Hepatocyte (in vitro differentiated cells): ENCODE measurements around the gene TLR3. TPM values are rescaled to one million over a fixed set of nuclear protein-coding genes. Genes with fewer than 3 reads are reported as not detected.

Experiments used
- DNase-seq: peaks from one replicate; pipeline ENCODE4 v3.0.0-alpha.2; 2016; ENCODE audit warnings: low spot score
- H2AFZ ChIP-seq: fragments of 200-600 bp; sonication (generic); 2 replicates; pipeline ENCODE4 v1.6.0; 2016; ENCODE audit warnings: antibody characterized with exemption, mild to moderate bottlenecking
- H3K27ac ChIP-seq: fragments of 200-600 bp; sonication (generic); 2 replicates; pipeline ENCODE4 v1.5.1; 2016; ENCODE audit warnings: mild to moderate bottlenecking
- H3K27me3 ChIP-seq: fragments of 200-600 bp; sonication (generic); 2 replicates; pipeline ENCODE4 v1.6.1; 2016
- H3K36me3 ChIP-seq: fragments of 200-600 bp; sonication (generic); replicated peaks from 2 replicates; pipeline ENCODE4 v1.5.1; 2016; ENCODE audit warnings: low read depth; ENCODE audit not compliant: insufficient read depth
- H3K4me1 ChIP-seq: fragments of 200-600 bp; sonication (generic); 2 replicates; pipeline ENCODE4 v1.5.1; 2016; ENCODE audit warnings: mild to moderate bottlenecking, moderate library complexity; ENCODE audit not compliant: insufficient read depth
- H3K4me2 ChIP-seq: fragments of 200-600 bp; sonication (generic); 2 replicates; pipeline ENCODE4 v1.6.0; 2016
- H3K4me3 ChIP-seq: fragments of 200-600 bp; sonication (generic); 2 replicates; pipeline ENCODE4 v1.5.1; 2016; ENCODE audit warnings: mild to moderate bottlenecking
- H3K79me2 ChIP-seq: fragments of 200-600 bp; sonication (generic); 2 replicates; pipeline ENCODE4 v1.6.0; 2017; ENCODE audit warnings: mild to moderate bottlenecking
- H3K9me2 ChIP-seq: fragments of 200-600 bp; sonication (generic); replicated peaks from 2 replicates; pipeline ENCODE4 v1.6.0; 2017; ENCODE audit warnings: mild to moderate bottlenecking; ENCODE audit not compliant: insufficient read depth
- H3K9me3 ChIP-seq: fragments of 200-600 bp; sonication (generic); 2 replicates; pipeline ENCODE4 v1.5.1; 2016; ENCODE audit warnings: low read depth, mild to moderate bottlenecking
- H4K20me1 ChIP-seq: fragments of 200-600 bp; sonication (generic); 2 replicates; pipeline ENCODE4 v1.6.0; 2016; ENCODE audit warnings: mild to moderate bottlenecking; ENCODE audit not compliant: insufficient read depth, poor library complexity, severe bottlenecking
- CTCF ChIP-seq: fragments of 200-600 bp; sonication (generic); IDR thresholded peaks from 2 replicates; pipeline ENCODE4 v1.5.1; 2016; ENCODE audit warnings: antibody characterized with exemption, mild to moderate bottlenecking; ENCODE audit not compliant: poor library complexity
- EZH2 ChIP-seq: fragments of 200-600 bp; sonication (generic); IDR thresholded peaks from 2 replicates; pipeline ENCODE4 v1.6.1; 2016; ENCODE audit warnings: antibody characterized with exemption, mild to moderate bottlenecking, borderline replicate concordance
- EZH2phosphoT487 ChIP-seq: fragments of 200-600 bp; sonication (generic); IDR thresholded peaks from one replicate; pipeline ENCODE4 v1.6.1; 2018; ENCODE audit warnings: antibody characterized with exemption, mild to moderate bottlenecking, low read depth, moderate library complexity; ENCODE audit not compliant: unreplicated experiment, severe bottlenecking
- WGBS: methylation state at CpG from one replicate; pipeline ENCODE4 v1.1.6; 2016; ENCODE audit warnings: low lambda C conversion rate; ENCODE audit errors: missing lambda C conversion rate; 5-methylcytosine and 5-hydroxymethylcytosine counted together
- polyA plus RNA-seq: library from polyadenylated mRNA; unstranded; fragments of >200 nt; fragmentation: Nextera tagmentation; extraction: Ambion mirVana; gene quantifications from 2 replicates; pipeline ENCODE4 v1.2.1, GENCODE V29; 2016
- small RNA-seq: library from RNA; depleted of rRNA; stranded (forward); fragments of <200 nt; gene quantifications from one replicate; pipeline ENCODE3, GENCODE V24; 2014
- total RNA-seq: library from RNA; depleted of rRNA; stranded (reverse); fragments of >200 nt; gene quantifications from 2 replicates; pipeline ENCODE4 v1.2.3, GENCODE V29; 2014

The TLR3 gene
- total and polyA plus RNA-seq, 2 experiments from 2014 or later: 1.6 to 7.3 TPM

GRCh38 chr4:186132577-186133242 lies 63.8 kb downstream of the TLR3 start:
- TF ChIP-seq EZH2phosphoT487 (no peak), CTCF (peak; percentile 41), EZH2 (no peak)
- H4K20me1 ChIP-seq: no peaks in the 10 kb centered on the region
- H3K27me3 ChIP-seq: no peaks in the 10 kb centered on the region
- H3K9me2 ChIP-seq: no peaks in the 10 kb centered on the region
- WGBS: 8% methylated on average over 4 of the region's 4 CpGs
- no peaks in the 10 kb centered on the region for H3K36me3 ChIP-seq
- DNase-seq: peak; percentile 63
- H3K79me2 ChIP-seq: no peaks in the 10 kb centered on the region
- peak overlapping the region; percentile 71 for H3K4me2 ChIP-seq
- H3K4me3 ChIP-seq: no peak overlapping the region
- H2AFZ ChIP-seq: peak overlapping the region; percentile 54
- no peaks in the 10 kb centered on the region for H3K9me3 ChIP-seq
- peaks cover 4% of the 10 kb centered on the region for H3K4me1 ChIP-seq
- peak overlapping the region; percentile 46 for H3K27ac ChIP-seq

GRCh38 chr4:186134257-186134656 lies 65.3 kb downstream of the TLR3 start:
- no peak for TF ChIP-seq EZH2phosphoT487
- H2AFZ ChIP-seq: no peak overlapping the region

GRCh38 chr4:186134861-186135260 lies 65.9 kb downstream of the TLR3 start:
- 83% methylated on average over 11 of the region's 11 CpGs for WGBS
- no peaks in the 10 kb centered on the region for H4K20me1 ChIP-seq
- TF ChIP-seq EZH2phosphoT487 (no peak), EZH2 (no peak), CTCF (no peak)
- H3K9me2 ChIP-seq: no peaks in the 10 kb centered on the region
- H3K4me1 ChIP-seq: peaks cover 4% of the 10 kb centered on the region
- H3K27me3 ChIP-seq: no peaks in the 10 kb centered on the region
- no peaks in the 10 kb centered on the region for H3K9me3 ChIP-seq
- no peak for DNase-seq
- H3K27ac ChIP-seq: no peak overlapping the region
- H3K4me3 ChIP-seq: no peak overlapping the region
- no peak overlapping the region for H3K4me2 ChIP-seq
- no peaks in the 10 kb centered on the region for H3K36me3 ChIP-seq
- no peak overlapping the region for H2AFZ ChIP-seq
- no peaks in the 10 kb centered on the region for H3K79me2 ChIP-seq

More at GRCh38 chr4:186134257-186134656, 65.3 kb downstream of the TLR3 start:
- peaks cover 4% of the 10 kb centered on the region for H3K4me1 ChIP-seq
- no peaks in the 10 kb centered on the region for H4K20me1 ChIP-seq
- H3K27ac ChIP-seq: no peak overlapping the region
- 92% methylated on average over 3 of the region's 3 CpGs for WGBS
- no peaks in the 10 kb centered on the region for H3K79me2 ChIP-seq
- H3K9me3 ChIP-seq: no peaks in the 10 kb centered on the region
- H3K36me3 ChIP-seq: no peaks in the 10 kb centered on the region
- no peaks in the 10 kb centered on the region for H3K9me2 ChIP-seq
- DNase-seq: no peak
- no peak overlapping the region for H3K4me2 ChIP-seq
- H3K27me3 ChIP-seq: no peaks in the 10 kb centered on the region
- H3K4me3 ChIP-seq: no peak overlapping the region

GRCh38 chr4:186137196-186137794 lies 68.3 kb downstream of the TLR3 start:
- H2AFZ ChIP-seq: no peak overlapping the region
- 83% methylated on average over 6 of the region's 6 CpGs for WGBS
- no peaks in the 10 kb centered on the region for H3K9me3 ChIP-seq
- peaks cover 4% of the 10 kb centered on the region for H3K4me1 ChIP-seq
- H4K20me1 ChIP-seq: no peaks in the 10 kb centered on the region
- H3K79me2 ChIP-seq: no peaks in the 10 kb centered on the region
- peak; percentile 30 for DNase-seq
- no peaks in the 10 kb centered on the region for H3K36me3 ChIP-seq
- no peak overlapping the region for H3K27ac ChIP-seq
- peak; percentile 71 for TF ChIP-seq CTCF
- no peak for TF ChIP-seq EZH2
- H3K4me2 ChIP-seq: no peak overlapping the region
- no peaks in the 10 kb centered on the region for H3K27me3 ChIP-seq
- no peak overlapping the region for H3K4me3 ChIP-seq
- H3K9me2 ChIP-seq: no peaks in the 10 kb centered on the region

Small RNA genes within 50 kb of the gene (small RNA-seq; reads per million reads assigned to genes)
- gene RF00322 (not detected), gene RNU4-64P (not detected)

Other genes with a start within 250 kb of the TLR3 start
- gene FAM149A, start 35.5 kb downstream of the TLR3 start, total RNA-seq: 6.7 and 7.0 TPM in 2 replicates
- 3.7 and 6.9 TPM in 2 replicates for gene FAM149A, start 35.5 kb downstream of the TLR3 start, polyA plus RNA-seq
- gene CYP4V2, start 122.4 kb downstream of the TLR3 start, total RNA-seq: 17.5 and 24.6 TPM in 2 replicates
- 8.0 and 12.2 TPM in 2 replicates for gene CYP4V2, start 122.4 kb downstream of the TLR3 start, polyA plus RNA-seq
- 16.1 and 20.3 TPM in 2 replicates for gene KLKB1, start 158.4 kb downstream of the TLR3 start, total RNA-seq
- gene KLKB1, start 158.4 kb downstream of the TLR3 start, polyA plus RNA-seq: 7.7 and 8.8 TPM in 2 replicates
- gene F11, start 197.0 kb downstream of the TLR3 start, total RNA-seq: 9.5 and 19.4 TPM in 2 replicates
- 7.1 and 8.1 TPM in 2 replicates for gene F11, start 197.0 kb downstream of the TLR3 start, polyA plus RNA-seq